ENCODE data around the gene EPB41L4A. TPM values are rescaled to one million over a fixed set of nuclear protein-coding genes. Genes with fewer than 3 reads are reported as not detected.
"Not testable (repeated sequence)": the region's sequence is repeated elsewhere in the genome, so short reads cannot be mapped to it uniquely, and the experiment has no call there.

The EPB41L4A gene
- total and polyA plus RNA-seq, 12 donors, result 4.2 to 26.3 (median 9.5) TPM

DNA sequence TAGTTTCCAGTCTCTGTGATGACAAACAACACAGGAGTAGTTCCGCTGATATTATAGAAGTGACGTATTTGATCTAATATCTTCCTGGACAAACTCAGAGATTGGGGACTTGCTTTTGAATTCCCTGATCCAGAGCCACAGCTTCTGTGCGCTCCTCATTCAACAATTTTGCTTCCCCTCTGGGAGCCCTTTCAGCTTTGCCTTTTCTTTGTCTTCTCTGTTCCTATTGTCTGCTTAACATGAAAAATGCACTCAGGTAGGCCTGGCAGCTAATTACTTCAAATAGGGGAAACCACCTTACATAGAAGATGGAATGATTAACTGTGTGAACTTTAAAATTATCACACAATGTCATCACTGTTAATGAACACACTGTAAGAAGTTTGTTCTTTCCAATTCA lies 192.9 kb downstream of the EPB41L4A start:
- no peak overlapping the region for H3K4me3 ChIP-seq
- no peak for DNase-seq
- H3K4me1 ChIP-seq (replicated peaks in 1 of 2), result peaks cover 8 to 10% of the 10 kb centered on the region in 2 donors
- no peaks in the 10 kb centered on the region for H3K27me3 ChIP-seq
- no peak overlapping the region for H3K27ac ChIP-seq
- WGBS, 4 donors, result 90 to 99% (median 98%) methylated on average over 3 of the region's 3 CpGs
- TF ChIP-seq, protein P1, sequence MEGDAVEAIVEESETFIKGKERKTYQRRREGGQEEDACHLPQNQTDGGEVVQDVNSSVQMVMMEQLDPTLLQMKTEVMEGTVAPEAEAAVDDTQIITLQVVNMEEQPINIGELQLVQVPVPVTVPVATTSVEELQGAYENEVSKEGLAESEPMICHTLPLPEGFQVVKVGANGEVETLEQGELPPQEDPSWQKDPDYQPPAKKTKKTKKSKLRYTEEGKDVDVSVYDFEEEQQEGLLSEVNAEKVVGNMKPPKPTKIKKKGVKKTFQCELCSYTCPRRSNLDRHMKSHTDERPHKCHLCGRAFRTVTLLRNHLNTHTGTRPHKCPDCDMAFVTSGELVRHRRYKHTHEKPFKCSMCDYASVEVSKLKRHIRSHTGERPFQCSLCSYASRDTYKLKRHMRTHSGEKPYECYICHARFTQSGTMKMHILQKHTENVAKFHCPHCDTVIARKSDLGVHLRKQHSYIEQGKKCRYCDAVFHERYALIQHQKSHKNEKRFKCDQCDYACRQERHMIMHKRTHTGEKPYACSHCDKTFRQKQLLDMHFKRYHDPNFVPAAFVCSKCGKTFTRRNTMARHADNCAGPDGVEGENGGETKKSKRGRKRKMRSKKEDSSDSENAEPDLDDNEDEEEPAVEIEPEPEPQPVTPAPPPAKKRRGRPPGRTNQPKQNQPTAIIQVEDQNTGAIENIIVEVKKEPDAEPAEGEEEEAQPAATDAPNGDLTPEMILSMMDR (IDR thresholded peaks at IDR 0.05), result no peak
- TF ChIP-seq POLR2A (IDR thresholded peaks at IDR 0.05), result no peak
- H3K9me3 ChIP-seq (replicated peaks in 1 of 3), result no peaks in the 10 kb centered on the region
- no peaks in the 10 kb centered on the region for H3K36me3 ChIP-seq (replicated peaks in 1 of 2)
- intact Hi-C loops (cut with DNase I), result no loop called here

DNA sequence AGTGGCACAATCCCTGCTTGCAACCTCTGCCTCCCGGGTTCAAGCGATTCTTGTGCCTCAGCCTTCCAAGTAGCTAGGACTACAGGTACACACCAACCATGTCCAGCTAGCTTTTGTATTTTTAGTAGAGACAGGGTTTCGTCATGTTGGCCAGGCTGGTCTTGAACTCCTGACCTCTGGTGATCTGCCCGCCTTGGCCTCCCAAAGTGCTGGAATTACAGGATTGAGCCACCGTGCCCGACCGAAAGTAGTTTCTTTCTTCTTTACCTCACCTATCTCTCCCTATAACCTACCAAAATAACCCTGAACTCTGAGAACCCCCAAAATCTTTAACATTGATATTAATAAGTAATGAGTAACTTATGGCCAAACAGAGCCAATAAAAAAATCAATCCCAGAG lies 196.1 kb downstream of the EPB41L4A start:
- WGBS, 4 donors, result 92 to 96% (median 93%) methylated on average over 7 of the region's 7 CpGs
- intact Hi-C loops (cut with DNase I); H3K27ac ChIP-seq; H3K27me3 ChIP-seq; H3K4me3 ChIP-seq; DNase-seq; H3K36me3 ChIP-seq (replicated peaks in 1 of 2); H3K4me1 ChIP-seq (replicated peaks in 1 of 2); H3K9me3 ChIP-seq (replicated peaks in 1 of 3): not testable (repeated sequence)

DNA sequence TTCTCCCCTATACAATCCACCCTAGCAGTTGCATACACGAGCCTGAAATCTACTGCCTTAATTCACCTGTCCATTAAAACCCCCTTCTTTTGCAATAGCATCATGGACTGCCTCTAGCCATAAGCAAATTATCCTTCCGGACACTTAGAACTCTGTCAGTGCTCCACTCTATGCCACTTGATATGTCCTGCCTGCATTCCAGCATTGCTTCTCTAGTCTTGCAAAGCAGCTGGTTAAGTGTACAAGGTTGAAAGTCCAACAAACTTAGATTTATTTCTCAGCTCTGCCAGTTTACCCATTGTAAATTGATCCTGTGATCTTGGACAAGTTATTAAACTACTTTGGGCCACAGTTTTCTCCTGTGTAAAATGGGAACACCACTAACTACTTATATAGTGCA lies 197.9 kb downstream of the EPB41L4A start:
- no peaks in the 10 kb centered on the region for H3K27me3 ChIP-seq
- TF ChIP-seq, protein P1 (IDR thresholded peaks at IDR 0.05), result no peak
- TF ChIP-seq POLR2A (IDR thresholded peaks at IDR 0.05), result no peak
- no peak overlapping the region for H3K27ac ChIP-seq
- 79 to 86% (median 85%) methylated on average over 2 of the region's 2 CpGs for WGBS, 4 donors
- no peak for DNase-seq
- intact Hi-C loops (cut with DNase I), result no loop called here
- H3K9me3 ChIP-seq (replicated peaks in 1 of 3), result no peaks in the 10 kb centered on the region
- H3K36me3 ChIP-seq (replicated peaks in 1 of 2), result no peaks in the 10 kb centered on the region
- H3K4me3 ChIP-seq, result no peak overlapping the region
- no peaks in the 10 kb centered on the region for H3K4me1 ChIP-seq (replicated peaks in 1 of 2)

DNA sequence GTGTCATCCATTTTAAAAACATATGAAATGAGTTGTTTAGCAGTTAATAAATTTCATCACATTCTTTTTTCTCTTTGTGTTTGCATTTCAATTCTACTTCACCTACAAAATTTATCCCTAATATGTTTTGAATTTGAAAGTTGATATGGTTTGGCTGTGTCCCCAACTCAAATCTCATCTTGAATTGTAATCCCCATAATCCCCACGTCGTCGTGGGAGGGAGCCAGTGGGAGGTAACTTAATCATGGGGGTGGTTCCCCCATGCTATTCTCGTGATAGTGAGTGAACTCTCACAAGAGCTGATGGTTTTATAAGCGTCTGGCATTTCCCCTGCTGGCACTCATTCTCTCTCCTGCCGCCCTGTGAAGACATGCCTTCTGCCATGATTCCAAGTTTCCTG lies 200.1 kb downstream of the EPB41L4A start:
- no peaks in the 10 kb centered on the region for H3K4me1 ChIP-seq (replicated peaks in 1 of 2)
- no peak for DNase-seq
- TF ChIP-seq, protein P1 (IDR thresholded peaks at IDR 0.05), result no peak
- no peak for TF ChIP-seq POLR2A (IDR thresholded peaks at IDR 0.05)
- no peaks in the 10 kb centered on the region for H3K27me3 ChIP-seq
- no peaks in the 10 kb centered on the region for H3K36me3 ChIP-seq (replicated peaks in 1 of 2)
- H3K9me3 ChIP-seq (replicated peaks in 1 of 3), result no peaks in the 10 kb centered on the region
- intact Hi-C loops (cut with DNase I), result no loop called here
- no peak overlapping the region for H3K27ac ChIP-seq
- WGBS, 4 donors, result 71 to 76% (median 74%) methylated on average over 6 of the region's 6 CpGs
- H3K4me3 ChIP-seq, result no peak overlapping the region

DNA sequence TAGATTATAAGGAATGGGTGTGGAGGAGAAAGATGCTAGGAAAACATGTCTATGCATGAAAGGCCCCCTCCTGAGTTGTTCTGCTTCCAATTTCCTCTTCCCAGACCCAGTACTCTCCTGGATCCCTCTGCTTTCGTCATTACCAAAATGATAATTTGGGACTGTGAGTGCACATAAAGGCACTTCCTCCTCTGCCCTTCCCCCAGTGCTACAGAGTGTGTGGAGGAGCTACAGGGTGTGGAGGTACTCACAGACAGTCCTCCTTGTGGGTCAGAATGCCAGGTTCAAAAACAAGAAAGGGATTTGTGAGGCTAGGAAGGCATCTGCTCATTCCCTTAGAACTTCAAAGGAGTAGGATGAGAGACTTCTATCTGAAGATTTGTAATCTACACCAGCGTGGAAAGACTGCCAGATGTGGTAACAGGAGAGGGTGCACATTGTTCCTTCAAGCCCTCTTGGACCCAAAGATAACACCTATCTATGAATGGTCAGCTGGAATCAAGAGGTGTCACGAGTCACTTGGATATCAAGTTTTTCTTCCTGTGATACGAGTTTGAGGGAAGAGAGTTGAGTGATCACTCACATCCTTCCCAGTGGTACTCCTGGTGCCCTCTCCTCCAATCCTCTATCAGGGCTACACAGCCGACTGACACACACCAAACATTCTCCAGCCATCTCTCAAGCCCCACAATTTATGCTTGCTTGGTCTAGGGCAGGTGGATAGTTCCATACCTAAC lies 201.1 kb downstream of the EPB41L4A start:
- Histone ChIP-seq H3K36me3 (replicated peaks in 1 of 2) (no peaks in the 10 kb centered on the region), H3K4me1 (replicated peaks in 1 of 2) (no peaks in the 10 kb centered on the region), H3K27ac (no peak overlapping the region), H3K9me3 (replicated peaks in 1 of 3) (no peaks in the 10 kb centered on the region), H3K27me3 (no peaks in the 10 kb centered on the region), H3K4me3 (no peak overlapping the region)
- TF ChIP-seq, protein P1 (IDR thresholded peaks at IDR 0.05), result no peak
- TF ChIP-seq POLR2A (IDR thresholded peaks at IDR 0.05), result no peak
- no peak for DNase-seq
- 78 to 90% (median 86%) methylated on average over 5 of the region's 5 CpGs for WGBS, 4 donors
- intact Hi-C loops (cut with DNase I), result no loop called here

All from adrenal gland (tissue), 12 donors.